Astrocyte (in vitro differentiated cells and primary cell): Measurements from ENCODE around the gene MTF1.

Experiments
- EZH2 ChIP-seq: IDR thresholded peaks from 2 replicates; pipeline ENCODE4 v1.6.1; 2012; ENCODE audit warnings: mild to moderate bottlenecking, low read length, inconsistent platforms; ENCODE audit not compliant: insufficient read depth
- TF ChIP-seq, protein P1 (sequence below): IDR thresholded peaks from 2 replicates; pipeline ENCODE4 v1.5.1; 2011; ENCODE audit warnings: low read depth, mild to moderate bottlenecking, inconsistent platforms, low read length, moderate library complexity; ENCODE audit not compliant: insufficient read depth

DNA sequence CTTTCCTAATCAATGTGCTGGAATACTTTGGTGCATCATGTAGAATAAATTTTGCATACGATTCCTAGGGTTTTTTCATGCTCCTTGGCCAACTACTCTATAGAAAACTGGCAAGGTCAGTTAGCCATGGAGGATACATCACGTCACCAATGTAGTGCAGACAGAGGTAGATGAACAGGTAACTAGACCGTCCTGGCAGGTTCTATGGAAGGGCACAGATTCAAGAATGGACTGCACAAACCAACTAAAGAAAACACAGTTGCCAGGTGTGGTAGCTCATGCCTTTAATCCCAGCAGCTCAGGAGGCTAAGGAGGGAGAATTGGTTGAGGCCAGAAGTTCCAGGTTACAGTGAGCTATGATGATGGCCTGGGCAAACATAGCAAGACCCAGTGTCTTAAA lies 9.9 kb downstream of the MTF1 start:
- TF ChIP-seq, protein P1, sequence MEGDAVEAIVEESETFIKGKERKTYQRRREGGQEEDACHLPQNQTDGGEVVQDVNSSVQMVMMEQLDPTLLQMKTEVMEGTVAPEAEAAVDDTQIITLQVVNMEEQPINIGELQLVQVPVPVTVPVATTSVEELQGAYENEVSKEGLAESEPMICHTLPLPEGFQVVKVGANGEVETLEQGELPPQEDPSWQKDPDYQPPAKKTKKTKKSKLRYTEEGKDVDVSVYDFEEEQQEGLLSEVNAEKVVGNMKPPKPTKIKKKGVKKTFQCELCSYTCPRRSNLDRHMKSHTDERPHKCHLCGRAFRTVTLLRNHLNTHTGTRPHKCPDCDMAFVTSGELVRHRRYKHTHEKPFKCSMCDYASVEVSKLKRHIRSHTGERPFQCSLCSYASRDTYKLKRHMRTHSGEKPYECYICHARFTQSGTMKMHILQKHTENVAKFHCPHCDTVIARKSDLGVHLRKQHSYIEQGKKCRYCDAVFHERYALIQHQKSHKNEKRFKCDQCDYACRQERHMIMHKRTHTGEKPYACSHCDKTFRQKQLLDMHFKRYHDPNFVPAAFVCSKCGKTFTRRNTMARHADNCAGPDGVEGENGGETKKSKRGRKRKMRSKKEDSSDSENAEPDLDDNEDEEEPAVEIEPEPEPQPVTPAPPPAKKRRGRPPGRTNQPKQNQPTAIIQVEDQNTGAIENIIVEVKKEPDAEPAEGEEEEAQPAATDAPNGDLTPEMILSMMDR = no peak
- TF ChIP-seq EZH2 = no peak
